GM12878 (cell line): ENCODE data around the gene C7orf33. TPM values are rescaled to one million over a fixed set of nuclear protein-coding genes. Genes with fewer than 3 reads are reported as not detected.

ENCODE experiments used
- BRCA1 ChIP-seq: IDR thresholded peaks from 2 replicates; pipeline ENCODE4 v1.6.1; 2011; ENCODE audit warnings: low read depth, low read length, improper control_type of control experiment
- CBX5 ChIP-seq: sonication (generic); IDR thresholded peaks from 2 replicates; pipeline ENCODE4 v1.6.1; 2016; ENCODE audit warnings: low read depth, moderate library complexity, mild to moderate bottlenecking, inconsistent platforms
- CEBPZ ChIP-seq: fragments of 150-350 bp; IDR thresholded peaks from 2 replicates; pipeline ENCODE4 v1.6.1; 2016; ENCODE audit warnings: low read depth, low read length
- JUND ChIP-seq: IDR thresholded peaks from 2 replicates; pipeline ENCODE4 v1.6.1; 2012; ENCODE audit warnings: low read depth, mild to moderate bottlenecking, low read length, improper control_type of control experiment, moderate library complexity
- LARP7 ChIP-seq: fragments of 450-650 bp; IDR thresholded peaks from 2 replicates; pipeline ENCODE4 v1.6.1; 2017; ENCODE audit warnings: mild to moderate bottlenecking
- POLR2AphosphoS5 ChIP-seq: IDR thresholded peaks from 2 replicates; pipeline ENCODE4 v1.6.1; 2011; ENCODE audit warnings: mild to moderate bottlenecking, low read length, inconsistent platforms
- RELB ChIP-seq: fragments of 450-650 bp; IDR thresholded peaks from 2 replicates; pipeline ENCODE4 v1.6.1; 2017; ENCODE audit warnings: low read depth, mild to moderate bottlenecking, moderate library complexity
- SMARCA5 ChIP-seq: fragments of 450-650 bp; IDR thresholded peaks from 2 replicates; pipeline ENCODE4 v1.6.1; 2017; ENCODE audit warnings: mild to moderate bottlenecking
- SPI1 ChIP-seq: IDR thresholded peaks from 2 replicates; pipeline ENCODE4 v1.6.1; 2011; ENCODE audit warnings: low read depth, mild to moderate bottlenecking, low read length, moderate library complexity, borderline replicate concordance; ENCODE audit not compliant: insufficient read depth
- STAT3 ChIP-seq: IDR thresholded peaks from 2 replicates; pipeline ENCODE4 v1.6.1; 2011; ENCODE audit warnings: low read depth, low read length, improper control_type of control experiment
- USF1 ChIP-seq: IDR thresholded peaks from 2 replicates; pipeline ENCODE4 v1.6.1; 2011; ENCODE audit warnings: borderline replicate concordance, low read depth, mild to moderate bottlenecking, moderate library complexity, mixed read lengths, low read length; ENCODE audit not compliant: insufficient read depth; ENCODE audit errors: extremely low read length
- ZNF274 ChIP-seq: IDR thresholded peaks from one replicate; pipeline ENCODE4 v1.8.0; 2011; ENCODE audit not compliant: insufficient read length, insufficient read depth
- polyA plus RNA-seq, 11 experiments: library from polyadenylated mRNA; depleted of rRNA in 4 of 11; unstranded in 6 of 11; stranded (reverse) in 5 of 11; fragments of >200 nt; fragmentation: Nextera tagmentation in 4 of 11; fragmentation: Illumina TruSeq in 1 of 11; extraction: Ambion mirVana in 4 of 11; extraction: Trizol in 1 of 11; gene quantifications; 1 replicate in 1 of 11; 2 replicates in 10 of 11; pipeline versions ENCODE4 v1.2.1 to v1.2.3, GENCODE V29; 2011 to 2016; ENCODE audit warnings: inconsistent platforms in 2 of 11, missing spikeins in 2 of 11, low read depth in 1 of 11
- total RNA-seq, 4 experiments: library from RNA; depleted of rRNA in 3 of 4; stranded (reverse); fragments of >200 nt in 3 of 4; fragmentation: Illumina TruSeq in 1 of 4; extraction: Trizol in 1 of 4; gene quantifications; 2 replicates each; pipeline versions ENCODE4 v1.2.1 to v1.2.3, GENCODE V29; 2013 to 2021

C7orf33 gene
- total and polyA plus RNA-seq, 10 of the 15 experiments (the other 5 are each of a cell fraction or from before 2014, with no cell fraction given) = not detected

GRCh38 chr7:148566736-148567135, 23.8 kb upstream of the C7orf33 start (continued):
- TF ChIP-seq USF1 (no peak), RELB (no peak), CEBPZ (no peak), JUND (no peak), CBX5 (no peak), STAT3 (no peak), POLR2AphosphoS5 (no peak), SPI1 (no peak), LARP7 (no peak), ZNF274 (no peak), SMARCA5 (no peak), BRCA1 (no peak)
